HG03108 (cell line): ENCODE data around the gene THRB.

Experiments
- ATAC-seq: cut with Tn5 transposase; IDR thresholded peaks from one replicate; pipeline ENCODE4 v1.9.1; 2021; ENCODE audit warnings: moderate library complexity; ENCODE audit not compliant: unreplicated experiment

THRB gene

DNA sequence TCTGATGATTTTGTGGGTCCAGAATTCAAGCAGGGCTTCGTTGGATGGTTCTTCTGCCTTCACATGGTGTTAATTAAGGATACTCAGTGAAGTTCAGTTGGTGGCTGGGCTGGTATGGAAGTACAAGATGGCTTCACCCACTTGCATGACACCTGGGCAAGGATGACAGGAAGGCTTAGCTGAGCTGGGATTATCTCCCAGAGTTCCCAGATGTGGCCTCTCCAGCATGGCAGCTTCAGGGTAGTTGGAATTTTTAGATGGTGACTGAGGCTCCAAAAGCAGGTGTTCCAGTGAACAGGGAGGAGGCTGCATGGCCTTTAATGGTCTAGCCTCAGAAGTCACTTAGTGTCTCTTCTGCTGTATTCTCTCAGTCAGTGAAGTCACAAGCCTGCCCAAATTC lies 135.5 kb downstream of the THRB start:
- ATAC-seq: no peak

DNA sequence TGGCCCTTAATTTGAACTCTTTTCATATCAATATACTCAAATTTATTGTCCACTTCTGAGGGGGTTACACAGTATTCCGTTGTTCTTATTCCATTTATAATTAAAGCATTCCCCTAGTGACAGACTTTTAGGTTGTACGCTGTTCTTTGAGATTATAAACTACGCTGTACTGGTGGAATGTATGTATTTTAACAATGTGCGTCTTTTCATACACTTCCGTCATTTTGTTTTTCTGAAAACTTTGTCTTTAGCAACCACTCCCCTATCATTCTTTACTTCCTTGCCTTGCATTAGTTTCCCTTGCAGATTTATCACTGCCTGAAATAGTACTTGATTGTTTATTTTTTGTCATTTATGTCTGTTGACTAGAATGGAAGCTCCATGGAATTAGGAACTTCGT lies 137.0 kb downstream of the THRB start:
- no peak for ATAC-seq

DNA sequence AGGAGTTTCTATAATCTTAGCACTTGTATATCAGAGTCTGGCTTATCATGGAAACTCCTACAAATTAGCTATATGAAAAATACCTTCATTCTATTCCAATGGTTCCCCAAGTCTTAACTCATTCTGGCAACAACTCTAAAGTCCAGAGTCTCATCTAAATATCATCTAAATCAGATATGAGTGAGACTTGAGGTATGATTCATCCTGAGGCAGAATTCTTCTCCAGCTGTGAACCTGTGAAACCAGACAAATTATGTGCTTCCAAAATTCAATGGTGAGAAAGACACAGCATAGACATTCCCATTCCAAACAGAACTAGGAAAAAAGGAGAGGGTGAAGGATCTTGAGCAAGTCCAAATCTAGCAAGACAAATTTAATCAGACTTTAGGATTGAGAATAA lies 138.8 kb downstream of the THRB start:
- ATAC-seq: no peak

DNA sequence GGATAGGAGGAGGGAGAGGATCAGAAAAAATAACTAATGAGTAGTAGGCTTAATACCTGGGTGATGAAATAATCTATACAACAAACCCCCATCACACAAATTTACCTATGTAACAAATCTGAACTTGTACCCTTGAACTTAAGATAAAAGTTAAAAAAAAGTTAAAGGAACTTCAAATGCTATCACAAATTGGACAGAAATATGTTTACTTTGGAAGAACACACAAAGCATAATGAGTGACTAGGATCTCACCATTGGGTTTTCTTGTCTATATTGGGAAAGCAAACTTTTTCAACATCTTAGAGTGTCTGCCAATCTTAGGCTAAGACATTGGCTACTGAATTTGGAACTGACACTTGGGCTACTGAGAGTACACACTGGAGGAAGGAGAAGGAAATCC lies 140.4 kb downstream of the THRB start:
- ATAC-seq: no peak

DNA sequence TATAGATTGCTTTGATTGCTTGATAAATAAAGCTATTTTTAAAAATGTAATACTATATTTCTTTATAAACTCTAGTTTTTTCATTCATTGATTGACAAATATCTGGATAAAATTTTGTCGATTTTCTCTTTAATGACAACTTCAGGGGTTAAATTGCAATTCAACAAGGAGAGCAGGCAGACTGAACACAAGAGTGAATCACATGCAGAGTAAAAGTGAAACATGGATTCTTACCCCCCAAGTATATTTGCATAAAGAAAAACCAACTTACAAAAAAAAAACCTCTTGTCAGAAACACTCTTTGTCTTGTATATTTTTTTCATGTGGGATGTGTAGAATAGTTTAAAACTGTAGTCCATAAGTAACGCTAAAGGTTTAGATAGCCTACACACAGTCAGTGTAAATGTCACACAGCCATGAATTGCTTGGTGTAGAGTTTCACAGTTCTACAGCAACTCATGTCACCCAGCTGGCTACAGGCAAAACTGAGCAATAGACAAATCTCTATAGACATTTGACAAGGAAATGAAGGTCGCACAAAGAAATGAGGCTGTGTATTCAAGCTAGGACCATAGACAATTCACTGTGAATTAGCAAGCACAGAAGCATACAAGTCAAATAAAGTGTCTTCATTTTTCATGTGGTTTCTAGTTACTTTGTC lies 141.6 kb downstream of the THRB start:
- no peak for ATAC-seq

DNA sequence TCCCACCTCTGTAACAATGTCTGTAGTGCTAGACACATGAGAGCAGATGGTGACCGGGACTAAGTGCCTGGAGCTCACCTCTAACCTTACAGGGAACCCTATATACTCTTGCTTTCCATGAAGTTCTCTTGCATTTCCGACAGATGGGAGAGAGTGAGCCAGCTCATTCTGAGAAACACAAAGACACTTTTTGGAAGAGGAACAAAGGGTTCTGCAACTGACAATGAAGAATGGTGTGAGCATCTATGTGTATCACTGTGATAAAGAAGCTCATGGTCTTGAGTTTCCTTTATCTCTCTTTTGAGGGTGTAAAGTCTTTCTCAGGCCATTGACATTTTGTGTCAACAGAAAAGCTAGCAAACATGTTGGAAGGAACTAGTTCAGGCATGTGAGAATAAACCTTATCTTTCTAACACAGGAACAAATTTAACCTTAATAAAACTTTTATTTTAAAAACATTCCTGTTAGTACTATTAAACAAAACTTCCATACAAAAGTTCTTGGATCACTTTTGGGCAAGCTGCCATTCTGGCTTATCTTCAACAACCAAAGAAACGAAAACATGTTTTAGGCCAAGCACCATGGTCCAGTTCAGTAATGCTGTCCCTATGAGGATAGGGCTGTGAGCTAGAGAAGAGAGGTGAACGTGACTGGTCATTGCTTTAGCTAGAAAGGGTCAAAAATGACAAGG lies 142.7 kb downstream of the THRB start:
- ATAC-seq: no peak

DNA sequence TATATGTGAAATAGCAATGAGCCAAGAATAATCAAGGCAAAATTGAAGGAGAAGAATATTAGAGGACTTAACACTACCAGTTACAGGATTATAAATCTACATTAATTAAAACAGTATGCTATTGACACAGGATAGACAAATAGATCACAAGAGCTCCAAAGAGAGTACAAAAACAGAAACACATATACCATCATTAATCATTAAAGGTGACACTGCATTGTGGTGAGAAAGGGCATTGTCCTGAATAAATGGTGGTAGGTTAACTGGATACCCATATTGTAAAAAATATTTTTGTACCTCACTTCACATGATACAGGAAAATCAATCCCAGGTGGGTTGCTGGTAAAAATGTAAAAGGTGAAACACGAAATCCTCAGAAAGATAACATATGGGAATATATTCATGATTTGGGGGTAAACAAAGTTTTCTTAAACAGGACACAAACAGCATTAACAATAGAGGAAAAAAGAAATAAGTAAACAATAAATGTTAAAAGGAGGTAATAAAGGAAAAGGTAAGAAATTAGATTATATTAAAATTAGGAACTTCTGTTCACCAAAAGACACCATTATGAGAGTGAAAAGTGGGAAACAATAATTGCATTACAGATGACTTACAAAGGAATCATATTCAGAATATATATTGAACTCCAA lies 145.2 kb downstream of the THRB start:
- ATAC-seq: no peak

DNA sequence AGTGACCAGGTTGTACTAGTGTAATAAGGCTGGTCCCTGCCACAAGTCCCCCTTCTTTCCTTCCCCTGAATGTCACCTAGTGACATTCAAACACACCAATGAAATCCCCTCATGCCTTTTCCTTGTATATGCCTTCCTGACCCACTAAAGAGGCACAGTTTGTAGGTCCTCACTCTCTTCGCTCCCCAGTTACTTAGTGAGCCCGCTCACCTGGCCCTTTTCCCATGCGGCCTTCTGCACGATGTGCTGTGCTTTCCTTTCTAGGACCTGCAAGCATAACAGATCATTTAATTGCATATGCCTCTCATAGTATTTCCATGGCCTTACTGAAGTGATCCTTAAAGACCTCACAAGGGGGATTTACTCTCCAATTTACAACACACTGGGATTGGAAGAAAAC lies 146.3 kb downstream of the THRB start:
- no peak for ATAC-seq

DNA sequence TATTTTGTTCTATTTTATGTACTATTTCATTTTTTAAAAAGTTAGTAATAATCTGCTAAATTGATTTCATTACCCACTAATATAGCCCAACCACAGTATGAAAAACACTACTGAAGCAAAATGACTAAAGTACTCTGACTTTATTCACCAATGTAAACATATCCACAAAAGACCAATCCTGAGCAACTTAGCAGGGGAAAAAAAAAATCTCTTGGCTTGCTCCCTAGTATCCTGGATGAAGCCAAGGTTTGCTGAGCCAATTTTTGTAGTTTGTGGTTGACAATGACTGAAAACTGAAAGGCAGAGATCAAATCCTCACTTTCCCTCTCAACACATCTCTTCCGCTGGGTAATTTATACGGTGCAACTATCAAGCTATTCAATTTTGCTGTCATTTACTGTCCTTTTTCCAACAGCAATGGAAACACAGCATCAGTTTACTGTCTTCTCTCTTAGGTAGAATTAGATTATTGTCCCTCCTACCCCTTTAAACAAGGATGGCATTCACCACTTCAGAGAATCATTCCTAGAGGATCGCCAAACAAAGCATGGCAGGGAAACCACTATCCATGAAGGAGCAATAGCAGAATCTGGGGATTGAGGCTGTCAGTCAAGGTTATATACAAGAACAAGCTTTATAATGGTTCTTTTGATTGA lies 149.7 kb downstream of the THRB start:
- no peak for ATAC-seq

DNA sequence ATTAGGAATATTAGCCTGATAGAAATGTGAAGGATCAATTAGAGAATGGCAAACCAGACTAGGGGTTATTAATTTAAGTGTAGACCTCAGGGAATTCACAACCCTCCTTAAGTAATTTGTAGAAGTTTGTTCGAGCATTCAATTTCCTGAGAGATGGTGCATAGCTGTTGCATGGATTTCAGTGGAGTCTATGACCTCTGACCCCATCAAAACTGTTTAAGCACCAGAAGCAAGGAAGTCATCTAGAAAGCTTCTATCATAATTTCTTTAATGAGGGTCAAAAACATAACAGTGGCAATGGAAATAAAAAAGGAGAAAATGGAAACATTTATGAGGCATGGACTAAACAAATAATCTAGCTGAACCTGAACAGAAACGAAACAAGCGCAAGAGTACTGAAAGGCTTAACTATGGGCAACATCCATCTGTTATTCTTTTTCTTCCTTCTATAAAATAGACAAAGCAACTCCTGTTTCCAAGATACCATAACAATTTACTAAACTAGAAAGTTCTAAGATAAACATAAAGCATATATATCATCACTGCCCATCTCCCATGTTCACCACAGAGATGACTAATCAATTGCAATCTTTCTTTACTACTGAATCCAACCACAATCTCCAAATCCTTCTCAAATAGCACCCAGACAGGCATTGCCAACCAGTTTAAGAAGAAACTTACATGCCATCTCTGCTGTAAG lies 151.4 kb downstream of the THRB start:
- ATAC-seq: no peak

DNA sequence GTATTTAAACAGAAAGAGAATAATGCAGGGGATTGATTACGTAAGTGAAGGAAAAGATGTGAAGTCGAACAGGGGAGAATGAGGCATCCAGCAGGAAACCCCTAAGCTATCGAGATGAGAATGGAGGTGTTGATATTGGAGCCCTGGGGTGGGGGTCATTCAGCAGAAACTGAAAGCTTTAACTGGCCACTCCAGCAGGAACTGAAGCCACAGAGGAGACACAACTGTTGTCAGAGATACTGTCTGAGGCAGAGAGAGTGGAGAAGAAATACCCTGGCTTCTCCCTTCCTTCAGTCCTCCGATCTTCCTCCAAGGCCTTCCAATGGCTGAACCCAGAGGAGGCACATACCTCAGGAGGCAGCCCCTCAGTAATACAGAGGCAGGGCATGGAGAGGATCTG lies 152.4 kb downstream of the THRB start:
- ATAC-seq: no peak

DNA sequence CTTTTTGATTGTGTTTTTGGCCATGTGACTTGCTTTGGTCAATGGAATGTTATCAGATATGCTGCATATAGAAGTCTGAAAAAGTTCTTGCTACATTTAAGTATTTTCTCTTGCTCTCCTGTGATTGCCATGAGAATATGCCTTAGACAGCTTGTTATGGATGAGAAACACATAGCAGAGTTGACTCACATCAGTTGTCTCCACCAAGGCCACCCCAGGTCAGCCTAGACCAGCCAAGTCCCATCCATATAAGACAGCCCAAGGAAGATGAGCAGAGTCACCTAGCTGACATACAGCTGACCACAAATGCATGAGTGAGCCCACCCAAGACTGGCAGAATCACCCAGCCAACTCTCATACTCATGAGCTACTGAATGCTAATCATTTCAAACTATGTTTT lies 153.0 kb downstream of the THRB start:
- no peak for ATAC-seq

DNA sequence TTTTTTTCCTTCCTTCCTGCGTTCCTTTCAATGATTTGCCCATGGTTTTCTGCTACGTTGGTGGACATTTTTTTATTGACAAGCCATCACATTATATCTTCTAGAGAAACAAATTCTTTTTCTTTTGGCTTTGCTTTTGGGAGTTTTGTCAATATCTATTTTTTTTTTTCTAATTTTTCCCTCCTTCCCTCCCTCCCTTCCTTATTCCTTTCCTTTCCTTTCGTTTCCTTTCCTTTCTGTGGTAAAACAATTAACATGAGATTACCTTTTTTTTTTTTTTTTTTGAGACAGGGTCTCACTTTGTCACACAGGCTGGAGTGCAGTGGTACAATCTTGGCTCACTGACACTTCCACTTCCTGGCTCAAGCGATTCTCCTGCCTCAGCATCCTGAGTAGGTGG lies 153.7 kb downstream of the THRB start:
- no peak for ATAC-seq

DNA sequence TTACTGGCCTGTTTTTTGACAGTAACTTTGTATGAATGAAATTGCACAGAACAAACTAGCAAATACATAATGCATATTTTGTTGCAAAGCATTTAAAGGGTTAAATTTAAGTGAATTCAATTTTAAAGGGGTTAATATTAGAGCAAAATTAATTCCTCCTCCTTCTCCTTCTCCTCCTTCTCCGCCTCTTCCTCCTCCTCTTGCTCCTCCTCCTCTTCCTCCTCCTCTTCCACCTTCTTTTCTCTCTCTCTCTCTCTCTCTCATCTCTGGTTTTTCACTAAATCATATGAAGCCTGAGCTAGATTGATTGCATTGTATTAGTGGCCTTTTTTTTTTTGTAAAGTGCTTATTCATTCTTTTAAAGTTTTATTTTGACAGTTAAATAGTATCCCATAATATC lies 154.5 kb downstream of the THRB start:
- no peak for ATAC-seq

DNA sequence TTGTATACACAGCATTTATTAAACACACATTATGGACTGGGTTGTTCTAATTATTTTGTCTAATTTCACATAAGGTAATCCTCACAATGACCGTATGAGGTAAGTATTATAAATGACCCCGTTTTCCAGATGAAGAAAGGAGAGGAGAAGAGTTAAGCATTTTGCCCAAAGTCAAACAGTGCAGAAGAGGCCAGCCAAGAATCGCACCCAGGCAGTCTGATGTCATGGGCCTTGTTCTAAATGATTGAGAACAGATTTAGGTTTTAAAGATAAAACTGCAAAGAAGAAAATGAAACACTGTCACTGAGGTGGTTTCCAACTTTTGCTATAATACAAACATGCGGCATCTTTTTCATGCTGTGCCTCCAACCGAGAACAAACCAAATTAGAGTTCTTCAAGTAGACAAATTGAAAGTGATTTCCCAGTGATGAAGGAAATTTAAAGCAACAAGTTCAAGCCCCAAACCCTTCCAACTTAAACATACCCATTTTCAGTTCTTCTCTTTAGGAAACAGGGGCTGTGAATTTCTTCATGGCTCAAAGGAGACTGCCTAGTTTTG lies 155.3 kb downstream of the THRB start:
- ATAC-seq: no peak

DNA sequence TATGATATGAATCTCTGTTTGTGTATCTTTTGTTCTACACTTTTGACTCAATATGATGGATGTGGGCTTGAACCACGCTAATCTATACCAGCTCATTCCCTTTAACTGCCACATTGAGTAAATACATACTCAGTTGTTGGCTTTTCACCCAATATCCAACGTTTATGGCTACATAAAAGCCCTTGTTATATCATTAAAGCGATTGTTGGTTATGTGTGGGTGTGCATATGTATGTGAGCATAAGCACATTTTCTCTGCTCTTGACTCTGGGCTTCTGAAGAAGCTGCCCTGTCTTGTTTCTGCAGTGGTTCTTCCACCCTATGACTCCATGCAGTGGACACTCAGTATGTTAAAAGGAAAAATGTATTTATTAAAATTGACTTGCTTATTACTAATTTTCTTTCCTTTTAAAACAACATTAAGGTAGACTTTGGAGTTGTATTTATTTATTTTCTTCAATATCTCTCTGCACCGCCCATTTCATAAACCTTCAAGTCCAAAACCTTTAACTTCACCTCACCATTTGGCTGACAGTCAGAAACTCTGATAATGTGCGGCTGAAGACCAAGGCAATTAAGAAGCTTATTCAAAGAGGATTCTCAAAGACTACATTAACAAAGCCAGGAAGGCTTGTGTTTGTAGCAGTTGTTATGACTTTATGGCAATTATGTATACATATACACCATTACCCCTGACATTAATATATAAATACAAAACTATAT lies 156.1 kb downstream of the THRB start:
- ATAC-seq: no peak

DNA sequence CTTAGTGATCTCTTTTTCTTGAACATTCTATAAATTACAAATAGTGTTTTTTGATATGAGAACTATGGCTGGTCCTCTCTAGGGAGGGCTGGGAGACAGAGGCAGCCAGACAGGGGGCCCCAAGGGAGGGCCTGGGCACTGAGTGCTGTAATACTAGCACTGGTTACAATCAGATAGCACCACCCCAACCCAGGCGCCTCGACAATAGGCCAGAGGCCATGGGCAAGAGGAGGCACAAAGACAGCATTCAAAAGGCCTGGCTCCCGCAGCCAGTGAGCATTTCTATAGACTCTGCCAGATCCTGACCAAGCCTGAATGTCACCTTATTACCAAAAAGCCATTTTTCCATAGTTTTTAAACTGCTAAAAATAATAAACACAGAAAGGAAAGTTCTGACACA lies 158.5 kb downstream of the THRB start:
- ATAC-seq: no peak

DNA sequence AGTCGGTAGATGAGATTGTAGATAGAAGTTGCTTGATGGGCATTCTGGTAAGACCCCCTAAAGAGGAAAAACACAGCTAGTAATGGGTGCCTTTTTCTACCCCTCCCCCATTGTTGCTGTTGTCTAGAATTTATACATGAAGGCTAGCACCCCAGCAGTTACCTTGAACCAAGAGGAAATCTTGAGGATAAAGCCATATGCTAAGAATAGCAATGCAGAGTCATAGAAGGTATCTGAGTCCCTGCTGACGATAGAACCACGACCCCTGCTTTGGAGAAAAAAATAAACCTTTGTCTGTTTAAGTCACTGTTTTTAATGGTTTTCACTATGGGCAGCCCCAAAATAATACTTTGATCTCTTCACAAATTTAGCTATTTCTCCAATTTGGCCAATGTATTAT lies 162.6 kb downstream of the THRB start:
- ATAC-seq: no peak

DNA sequence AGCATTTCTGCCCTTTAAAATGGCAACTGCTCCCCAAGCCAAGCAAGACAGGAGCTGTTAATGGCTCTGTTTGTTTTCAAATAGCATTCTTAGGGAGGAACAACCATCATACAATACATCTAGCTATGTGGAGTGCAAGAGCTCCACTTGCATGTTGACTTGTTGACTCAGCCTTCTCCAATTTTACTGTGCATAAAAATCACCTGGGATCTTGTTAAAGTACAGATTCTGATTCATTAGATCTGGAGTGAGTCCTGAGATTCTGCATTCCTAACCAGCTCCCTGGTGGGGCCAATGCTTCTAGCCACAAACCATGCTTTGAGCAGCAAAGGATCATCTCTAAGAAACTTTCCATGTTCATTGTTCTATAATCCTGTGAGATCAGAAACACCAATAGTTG lies 171.4 kb downstream of the THRB start:
- ATAC-seq: no peak

DNA sequence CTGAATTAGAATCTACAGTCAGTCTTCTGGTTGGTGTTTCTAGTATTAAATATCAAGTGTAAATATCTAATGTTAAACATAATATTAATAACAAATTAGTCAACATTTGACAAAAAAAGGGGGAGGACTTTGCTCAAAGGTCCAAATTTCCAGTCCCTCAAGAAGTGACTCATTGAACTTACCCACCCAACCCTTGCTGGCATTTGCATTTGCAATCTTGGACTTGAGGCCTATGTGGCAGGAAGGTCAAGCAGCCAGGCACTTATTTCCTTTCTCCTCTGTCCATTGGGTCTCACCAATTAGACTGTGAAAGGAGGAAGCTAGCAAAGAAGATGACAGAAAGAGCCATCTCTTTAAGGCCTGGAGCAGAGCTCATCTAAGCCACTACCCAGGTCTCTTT lies 174.0 kb downstream of the THRB start:
- ATAC-seq: no peak
